Trophoblast cell (in vitro differentiated cells and primary cell): ENCODE data around the gene STAB2.

ENCODE experiments used
- DNase-seq, 2 donors: peaks; one replicate each; pipeline ENCODE4 v3.0.0-alpha.2; 2016
- H2AFZ ChIP-seq: 2 replicates; pipeline ENCODE4 v1.6.1; 2013; ENCODE audit warnings: low read length, moderate library complexity, mild to moderate bottlenecking; ENCODE audit not compliant: insufficient read depth, poor library complexity
- H2AK5ac ChIP-seq: 2 replicates; pipeline ENCODE4 v1.6.1; 2013; ENCODE audit warnings: mild to moderate bottlenecking, low read length
- H2BK120ac ChIP-seq: 2 replicates; pipeline ENCODE4 v1.6.1; 2013; ENCODE audit warnings: low read length, mild to moderate bottlenecking, moderate library complexity; ENCODE audit not compliant: insufficient read depth, poor library complexity
- H2BK12ac ChIP-seq: 2 replicates; pipeline ENCODE4 v1.6.1; 2013; ENCODE audit warnings: mild to moderate bottlenecking, low read length, moderate library complexity
- H2BK5ac ChIP-seq: 2 replicates; pipeline ENCODE4 v1.6.1; 2013; ENCODE audit warnings: low read length, low read depth, moderate library complexity, mild to moderate bottlenecking; ENCODE audit not compliant: poor library complexity
- H3K14ac ChIP-seq: 2 replicates; pipeline ENCODE4 v1.6.1; 2013; ENCODE audit warnings: mild to moderate bottlenecking, low read length
- H3K18ac ChIP-seq: 2 replicates; pipeline ENCODE4 v1.6.1; 2013; ENCODE audit warnings: mild to moderate bottlenecking, low read length
- H3K23ac ChIP-seq: 2 replicates; pipeline ENCODE4 v1.6.1; 2013; ENCODE audit warnings: low read length
- H3K27ac ChIP-seq: 2 replicates; pipeline ENCODE4 v1.5.1; 2013; ENCODE audit warnings: low read depth, mild to moderate bottlenecking, inconsistent platforms, low read length, moderate library complexity
- H3K27me3 ChIP-seq: 2 replicates; pipeline ENCODE4 v1.6.1; 2013; ENCODE audit warnings: inconsistent platforms, mild to moderate bottlenecking, low read length, moderate library complexity; ENCODE audit not compliant: insufficient read depth
- H3K36me3 ChIP-seq, 2 experiments: 1 replicate in 1 of 2; 2 replicates in 1 of 2; pipeline ENCODE4 v1.6.1; 2013; ENCODE audit warnings: low read length in 2 of 2, mild to moderate bottlenecking in 2 of 2, moderate library complexity in 1 of 2; ENCODE audit not compliant: insufficient read depth in 2 of 2, control insufficient read depth in 1 of 2
- H3K4ac ChIP-seq: 2 replicates; pipeline ENCODE4 v1.6.1; 2013; ENCODE audit warnings: low read depth, mild to moderate bottlenecking, low read length, moderate library complexity
- H3K4me1 ChIP-seq, 2 experiments: 1 replicate in 1 of 2; 2 replicates in 1 of 2; pipeline ENCODE4 v1.6.1; 2013; ENCODE audit warnings: low read length in 2 of 2, mild to moderate bottlenecking in 2 of 2, moderate library complexity in 1 of 2; ENCODE audit not compliant: insufficient read depth in 2 of 2, control insufficient read depth in 1 of 2
- H3K4me2 ChIP-seq: 2 replicates; pipeline ENCODE4 v1.6.1; 2013; ENCODE audit warnings: inconsistent platforms, mild to moderate bottlenecking, low read length, moderate library complexity
- H3K4me3 ChIP-seq: 2 replicates; pipeline ENCODE4 v1.5.1; 2013; ENCODE audit warnings: mild to moderate bottlenecking, low read depth, low read length, inconsistent platforms
- H3K79me1 ChIP-seq: one replicate; pipeline ENCODE4 v1.6.1; 2013; ENCODE audit warnings: low read length
- H3K79me2 ChIP-seq: 2 replicates; pipeline ENCODE4 v1.6.1; 2013; ENCODE audit warnings: low read length, mild to moderate bottlenecking; ENCODE audit not compliant: control insufficient read depth, insufficient read depth, poor library complexity
- H3K9ac ChIP-seq: 2 replicates; pipeline ENCODE4 v1.6.1; 2013; ENCODE audit warnings: mild to moderate bottlenecking, low read length
- H3K9me3 ChIP-seq: 2 replicates; pipeline ENCODE4 v1.6.1; 2013; ENCODE audit warnings: low read depth, mild to moderate bottlenecking, control low read depth, inconsistent platforms, low read length; ENCODE audit not compliant: insufficient read depth
- H4K12ac ChIP-seq: 2 replicates; pipeline ENCODE4 v1.6.1; 2013; ENCODE audit warnings: low read depth, mild to moderate bottlenecking, low read length, moderate library complexity
- H4K8ac ChIP-seq: 2 replicates; pipeline ENCODE4 v1.6.1; 2013; ENCODE audit warnings: low read depth, mild to moderate bottlenecking, low read length, moderate library complexity
- H4K91ac ChIP-seq: one replicate; pipeline ENCODE4 v1.6.1; 2013; ENCODE audit warnings: low read depth, mild to moderate bottlenecking, low read length, moderate library complexity
- WGBS: extraction: QIAGEN DNeasy Blood & Tissue Kit; methylation state at CpG from one replicate; pipeline ENCODE4 v1.1.7; 2013; ENCODE audit warnings: missing lambda C conversion rate; ENCODE audit not compliant: insufficient read length, insufficient coverage; ENCODE audit errors: extremely low coverage; 5-methylcytosine and 5-hydroxymethylcytosine counted together

Gene STAB2

GRCh38 chr12:103583008-103583407, 4.1 kb upstream of the STAB2 start:
- Histone ChIP-seq H4K8ac (no peak overlapping the region), H4K12ac (no peak overlapping the region), H2BK5ac (no peak overlapping the region), H2BK120ac (no peak overlapping the region), H2AFZ (no peak overlapping the region), H3K18ac (no peak overlapping the region), H3K27me3 (no peaks in the 10 kb centered on the region), H4K91ac (no peak overlapping the region), H3K27ac (no peak overlapping the region), H3K4me1 (peaks cover 2% of the 10 kb centered on the region in 2 experiments), H3K79me1 (no peaks in the 10 kb centered on the region), H3K79me2 (no peaks in the 10 kb centered on the region), H3K14ac (no peak overlapping the region), H3K4me2 (no peak overlapping the region), H3K23ac (no peak overlapping the region), H3K36me3 (no peaks in the 10 kb centered on the region), H2BK12ac (no peak overlapping the region), H3K9me3 (no peaks in the 10 kb centered on the region), H3K4me3 (no peak overlapping the region), H3K4ac (no peak overlapping the region), H2AK5ac (no peak overlapping the region), H3K9ac (no peak overlapping the region)
- no CpG with 5 or more reads among the region's 1 CpG for WGBS
- peak in 1 of 2 donors; percentile 63 for DNase-seq

GRCh38 chr12:103586132-103586531, 941 bp upstream of the STAB2 start:
- Histone ChIP-seq H3K9me3 (no peaks in the 10 kb centered on the region), H2AFZ (no peak overlapping the region), H3K9ac (no peak overlapping the region), H3K79me1 (no peaks in the 10 kb centered on the region), H4K12ac (no peak overlapping the region), H3K4me2 (no peak overlapping the region), H2AK5ac (no peak overlapping the region), H3K4ac (no peak overlapping the region), H2BK5ac (no peak overlapping the region), H3K18ac (no peak overlapping the region), H2BK12ac (no peak overlapping the region), H3K27ac (no peak overlapping the region), H3K23ac (no peak overlapping the region), H3K79me2 (no peaks in the 10 kb centered on the region), H4K91ac (no peak overlapping the region), H3K4me1 (peaks cover 2% of the 10 kb centered on the region in 2 experiments), H3K4me3 (no peak overlapping the region), H3K36me3 (no peaks in the 10 kb centered on the region), H2BK120ac (no peak overlapping the region), H3K14ac (no peak overlapping the region), H3K27me3 (no peaks in the 10 kb centered on the region), H4K8ac (no peak overlapping the region)
- WGBS: no CpG with 5 or more reads among the region's 1 CpG
- DNase-seq: no peak

- no peak for DNase-seq
- H3K79me1 ChIP-seq: no peaks in the 10 kb centered on the region
- no peaks in the 10 kb centered on the region for H3K9me3 ChIP-seq
- H3K14ac ChIP-seq: no peak overlapping the region
- peaks cover 2% of the 10 kb centered on the region in 2 experiments for H3K4me1 ChIP-seq
- H4K12ac ChIP-seq: no peak overlapping the region
- no peak overlapping the region for H2AK5ac ChIP-seq
- H3K23ac ChIP-seq: no peak overlapping the region
- H3K9ac ChIP-seq: no peak overlapping the region
- H4K8ac ChIP-seq: no peak overlapping the region
- H3K4me3 ChIP-seq: no peak overlapping the region
- no peak overlapping the region for H2BK5ac ChIP-seq
- H3K27me3 ChIP-seq: no peaks in the 10 kb centered on the region
- H3K4me2 ChIP-seq: no peak overlapping the region
- no peak overlapping the region for H2BK120ac ChIP-seq
- H3K18ac ChIP-seq: no peak overlapping the region
- H2AFZ ChIP-seq: no peak overlapping the region
- H3K27ac ChIP-seq: no peak overlapping the region
- no peak overlapping the region for H3K4ac ChIP-seq
- no peaks in the 10 kb centered on the region for H3K79me2 ChIP-seq
- H2BK12ac ChIP-seq: no peak overlapping the region
- H4K91ac ChIP-seq: no peak overlapping the region
- H3K36me3 ChIP-seq: no peaks in the 10 kb centered on the region
These were observed 1.6 kb downstream of the STAB2 start for GRCh38 chr12:103588680-103589079.

DNA sequence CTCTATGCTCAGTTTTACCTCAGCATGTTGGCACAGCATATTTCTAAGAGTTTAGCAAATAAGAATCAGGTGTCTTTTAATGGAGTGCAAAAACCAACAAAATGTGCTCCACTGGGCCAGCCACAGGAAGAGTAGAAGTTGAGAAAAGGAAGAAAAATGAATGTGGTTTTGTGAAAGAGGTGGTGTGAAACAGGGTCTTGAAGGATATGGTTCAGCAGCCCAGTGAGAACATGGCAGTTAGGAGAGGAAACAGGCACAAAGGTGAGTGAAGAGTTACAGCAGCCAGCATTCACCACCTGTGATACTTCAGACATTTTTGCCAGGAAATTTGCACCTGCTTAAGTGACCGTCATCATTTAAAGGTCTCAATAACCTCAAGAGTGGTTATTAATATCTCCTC, 2.4 kb downstream of the STAB2 start:
- Histone ChIP-seq H3K79me1 (no peaks in the 10 kb centered on the region), H2BK5ac (no peak overlapping the region), H3K27me3 (no peaks in the 10 kb centered on the region), H4K12ac (no peak overlapping the region), H3K18ac (no peak overlapping the region), H2BK12ac (no peak overlapping the region), H3K9ac (no peak overlapping the region), H3K9me3 (no peaks in the 10 kb centered on the region), H2AK5ac (no peak overlapping the region), H2AFZ (no peak overlapping the region), H3K14ac (no peak overlapping the region), H3K4ac (no peak overlapping the region), H3K79me2 (no peaks in the 10 kb centered on the region), H3K4me2 (no peak overlapping the region), H3K4me1 (peaks cover under 1% of the 10 kb centered on the region in 2 experiments), H2BK120ac (no peak overlapping the region), H3K27ac (no peak overlapping the region), H4K8ac (no peak overlapping the region), H3K4me3 (no peak overlapping the region), H4K91ac (no peak overlapping the region), H3K36me3 (no peaks in the 10 kb centered on the region), H3K23ac (no peak overlapping the region)
- no CpG with 5 or more reads among the region's 1 CpG for WGBS
- DNase-seq: no peak
